DND-41 (cell line): ENCODE measurements around the gene CNNM3.

Source experiments
- ATAC-seq: fragments of 200-7000 bp; cut with Tn5 transposase; 3 replicates; pipeline ENCODE4 v1.9.1; 2021; ENCODE audit warnings: low read depth; ENCODE audit not compliant: insufficient read depth
- DNase-seq: peaks from one replicate; pipeline ENCODE4 v3.0.0-alpha.2; 2020
- H2AFZ ChIP-seq: 2 replicates; pipeline ENCODE4 v1.6.0; 2012; ENCODE audit warnings: low read depth, low read length
- H3K27ac ChIP-seq: 2 replicates; pipeline ENCODE4 v1.5.1; 2012; ENCODE audit warnings: low read length, inconsistent platforms
- H3K27me3 ChIP-seq: fragments of 200-600 bp; sonication (generic); 2 replicates; pipeline ENCODE4 v1.6.0; 2012; ENCODE audit warnings: low read length, mild to moderate bottlenecking, inconsistent platforms; ENCODE audit not compliant: insufficient read depth, poor library complexity
- H3K36me3 ChIP-seq: 2 replicates; pipeline ENCODE4 v1.5.1; 2012; ENCODE audit warnings: low read length, inconsistent platforms; ENCODE audit not compliant: insufficient read depth
- H3K4me1 ChIP-seq: 2 replicates; pipeline ENCODE4 v1.5.1; 2012; ENCODE audit warnings: mild to moderate bottlenecking, low read length; ENCODE audit not compliant: insufficient read depth
- H3K4me2 ChIP-seq: 2 replicates; pipeline ENCODE4 v1.6.0; 2012; ENCODE audit warnings: mild to moderate bottlenecking, moderate library complexity, low read length, inconsistent platforms; ENCODE audit not compliant: insufficient read depth
- H3K4me3 ChIP-seq, 2 experiments: fragments of 200-600 bp in 1 of 2; shearing (Covaris generic) in 1 of 2; 2 replicates each; pipeline ENCODE4 v1.5.1; 2012 to 2016; ENCODE audit warnings: inconsistent platforms in 2 of 2, low read length in 2 of 2, mild to moderate bottlenecking in 2 of 2, low read depth in 1 of 2, moderate library complexity in 1 of 2
- H3K79me2 ChIP-seq: 2 replicates; pipeline ENCODE4 v1.6.0; 2012; ENCODE audit warnings: low read length, inconsistent platforms; ENCODE audit not compliant: insufficient read depth
- H3K9ac ChIP-seq: 2 replicates; pipeline ENCODE4 v1.6.0; 2012; ENCODE audit warnings: low read depth, mild to moderate bottlenecking, inconsistent platforms, low read length, moderate library complexity
- H3K9me3 ChIP-seq: 2 replicates; pipeline ENCODE4 v1.5.1; 2012; ENCODE audit warnings: low read length, moderate library complexity, mild to moderate bottlenecking, inconsistent platforms; ENCODE audit not compliant: insufficient read depth, severe bottlenecking
- H4K20me1 ChIP-seq: 2 replicates; pipeline ENCODE4 v1.6.0; 2012; ENCODE audit warnings: low read length; ENCODE audit not compliant: insufficient read depth
- EZH2 ChIP-seq: IDR thresholded peaks from 3 replicates; pipeline ENCODE4 v1.6.1; 2012; ENCODE audit warnings: borderline replicate concordance, low read depth, mild to moderate bottlenecking, moderate library complexity, low read length, inconsistent platforms; ENCODE audit not compliant: severe bottlenecking
- TF ChIP-seq, protein P1 (sequence below): IDR thresholded peaks from 2 replicates; pipeline ENCODE4 v1.5.1; 2012; ENCODE audit warnings: borderline replicate concordance, low read length, moderate library complexity, mild to moderate bottlenecking; ENCODE audit not compliant: poor library complexity, severe bottlenecking; ENCODE audit errors: extremely low read depth

The CNNM3 gene

GRCh38 chr2:96797066-96797625, 18.9 kb upstream of the CNNM3 start:
- no peaks in the 10 kb centered on the region for H3K27me3 ChIP-seq
- H4K20me1 ChIP-seq = no peaks in the 10 kb centered on the region; the same call in 1 of the 2 replicates
- H3K9ac ChIP-seq = no peak overlapping the region
- TF ChIP-seq, protein P1, sequence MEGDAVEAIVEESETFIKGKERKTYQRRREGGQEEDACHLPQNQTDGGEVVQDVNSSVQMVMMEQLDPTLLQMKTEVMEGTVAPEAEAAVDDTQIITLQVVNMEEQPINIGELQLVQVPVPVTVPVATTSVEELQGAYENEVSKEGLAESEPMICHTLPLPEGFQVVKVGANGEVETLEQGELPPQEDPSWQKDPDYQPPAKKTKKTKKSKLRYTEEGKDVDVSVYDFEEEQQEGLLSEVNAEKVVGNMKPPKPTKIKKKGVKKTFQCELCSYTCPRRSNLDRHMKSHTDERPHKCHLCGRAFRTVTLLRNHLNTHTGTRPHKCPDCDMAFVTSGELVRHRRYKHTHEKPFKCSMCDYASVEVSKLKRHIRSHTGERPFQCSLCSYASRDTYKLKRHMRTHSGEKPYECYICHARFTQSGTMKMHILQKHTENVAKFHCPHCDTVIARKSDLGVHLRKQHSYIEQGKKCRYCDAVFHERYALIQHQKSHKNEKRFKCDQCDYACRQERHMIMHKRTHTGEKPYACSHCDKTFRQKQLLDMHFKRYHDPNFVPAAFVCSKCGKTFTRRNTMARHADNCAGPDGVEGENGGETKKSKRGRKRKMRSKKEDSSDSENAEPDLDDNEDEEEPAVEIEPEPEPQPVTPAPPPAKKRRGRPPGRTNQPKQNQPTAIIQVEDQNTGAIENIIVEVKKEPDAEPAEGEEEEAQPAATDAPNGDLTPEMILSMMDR = no peak
- TF ChIP-seq EZH2 = no peak
- H3K4me2 ChIP-seq = no peak overlapping the region
- H3K27ac ChIP-seq = no peak overlapping the region
- no peaks in the 10 kb centered on the region; the same call in 1 of the 2 replicates for H3K79me2 ChIP-seq
- no peak overlapping the region for H2AFZ ChIP-seq
- no peak overlapping the region for H3K4me3 ChIP-seq
- ATAC-seq (no peak), DNase-seq (no peak)
- peaks cover 44% of the 10 kb centered on the region for H3K36me3 ChIP-seq
- no peaks in the 10 kb centered on the region for H3K4me1 ChIP-seq
- H3K9me3 ChIP-seq = no peaks in the 10 kb centered on the region

DNA sequence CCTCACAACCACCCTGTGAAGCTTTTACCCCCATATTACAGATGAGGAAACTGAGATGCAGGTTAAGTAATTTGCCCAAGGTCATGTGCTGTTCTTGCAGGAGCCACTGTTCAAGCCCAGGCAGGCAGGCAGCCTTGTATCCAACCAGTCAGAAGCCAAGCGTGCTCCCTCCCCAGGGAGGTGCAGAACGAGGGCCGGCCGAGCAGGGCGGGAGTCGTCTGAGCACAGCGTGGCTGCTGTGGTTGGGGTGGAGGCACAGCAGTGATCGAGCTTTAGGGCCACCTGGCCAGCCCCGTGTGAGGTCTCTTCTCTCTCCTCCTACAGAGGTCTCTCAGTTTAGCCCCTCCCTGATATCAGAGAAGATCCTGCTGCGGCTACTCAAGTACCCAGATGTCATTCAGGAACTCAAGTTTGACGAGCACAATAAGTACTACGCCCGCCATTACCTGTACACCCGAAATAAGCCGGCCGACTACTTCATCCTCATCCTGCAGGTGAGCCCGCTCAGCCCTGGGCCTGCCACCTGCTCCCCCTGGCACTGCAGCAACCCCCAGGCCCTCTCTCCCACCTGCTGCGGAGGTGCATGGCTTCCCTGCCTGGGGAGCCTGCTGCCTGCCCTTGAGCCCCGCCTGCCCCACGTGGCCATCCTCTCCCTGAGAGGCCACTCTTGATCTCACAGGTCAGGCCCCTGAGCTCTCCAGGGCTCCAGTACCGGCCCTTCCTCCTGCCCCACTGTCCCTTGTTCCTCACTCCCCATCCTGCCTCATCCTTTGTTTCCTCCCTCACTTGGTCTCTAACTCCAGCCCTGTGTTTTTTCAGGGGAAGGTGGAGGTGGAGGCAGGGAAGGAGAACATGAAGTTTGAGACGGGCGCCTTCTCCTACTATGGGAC, 17.1 kb upstream of the CNNM3 start:
- no peaks in the 10 kb centered on the region; the same call in 1 of the 2 replicates for H4K20me1 ChIP-seq
- H3K36me3 ChIP-seq = peaks cover 47% of the 10 kb centered on the region
- H3K4me1 ChIP-seq = no peaks in the 10 kb centered on the region
- H3K4me2 ChIP-seq = no peak overlapping the region
- no peak overlapping the region for H3K4me3 ChIP-seq
- no peak overlapping the region for H3K27ac ChIP-seq
- no peak overlapping the region for H2AFZ ChIP-seq
- TF ChIP-seq, protein P1 = no peak
- no peak for TF ChIP-seq EZH2
- H3K79me2 ChIP-seq = no peaks in the 10 kb centered on the region; the same call in 1 of the 2 replicates
- H3K27me3 ChIP-seq = no peaks in the 10 kb centered on the region
- no peaks in the 10 kb centered on the region for H3K9me3 ChIP-seq
- no peak for DNase-seq
- no peak overlapping the region for H3K9ac ChIP-seq
- no peak for ATAC-seq

DNA sequence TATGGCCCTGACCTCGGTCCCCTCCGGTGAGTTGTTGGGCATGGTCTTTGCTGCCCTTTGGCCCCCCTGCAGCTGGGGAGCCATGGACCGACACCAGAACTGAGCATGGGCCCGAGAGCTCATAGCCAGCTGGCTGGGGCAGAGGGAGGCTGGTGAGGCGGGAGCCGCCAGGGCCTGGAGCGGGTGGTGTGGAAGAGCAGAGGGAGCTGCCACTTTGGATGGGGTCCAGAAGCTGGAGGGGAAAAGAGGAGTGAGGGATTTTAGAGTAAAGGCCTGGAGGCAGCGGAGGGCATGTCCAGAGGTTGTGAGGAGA, 16.5 kb upstream of the CNNM3 start:
- no peak overlapping the region for H3K27ac ChIP-seq
- DNase-seq (no peak), ATAC-seq (no peak)
- H3K36me3 ChIP-seq = peaks cover 47% of the 10 kb centered on the region
- H3K9me3 ChIP-seq = no peaks in the 10 kb centered on the region
- H3K4me3 ChIP-seq = no peak overlapping the region
- TF ChIP-seq, protein P1 = no peak
- TF ChIP-seq EZH2 = no peak
- no peak overlapping the region for H2AFZ ChIP-seq
- no peak overlapping the region for H3K4me2 ChIP-seq
- no peaks in the 10 kb centered on the region for H3K4me1 ChIP-seq
- H3K79me2 ChIP-seq = no peaks in the 10 kb centered on the region; the same call in 1 of the 2 replicates
- H3K27me3 ChIP-seq = no peaks in the 10 kb centered on the region
- no peaks in the 10 kb centered on the region; the same call in 1 of the 2 replicates for H4K20me1 ChIP-seq
- H3K9ac ChIP-seq = no peak overlapping the region
